ENCODE data around the gene MEGF11.

DNA sequence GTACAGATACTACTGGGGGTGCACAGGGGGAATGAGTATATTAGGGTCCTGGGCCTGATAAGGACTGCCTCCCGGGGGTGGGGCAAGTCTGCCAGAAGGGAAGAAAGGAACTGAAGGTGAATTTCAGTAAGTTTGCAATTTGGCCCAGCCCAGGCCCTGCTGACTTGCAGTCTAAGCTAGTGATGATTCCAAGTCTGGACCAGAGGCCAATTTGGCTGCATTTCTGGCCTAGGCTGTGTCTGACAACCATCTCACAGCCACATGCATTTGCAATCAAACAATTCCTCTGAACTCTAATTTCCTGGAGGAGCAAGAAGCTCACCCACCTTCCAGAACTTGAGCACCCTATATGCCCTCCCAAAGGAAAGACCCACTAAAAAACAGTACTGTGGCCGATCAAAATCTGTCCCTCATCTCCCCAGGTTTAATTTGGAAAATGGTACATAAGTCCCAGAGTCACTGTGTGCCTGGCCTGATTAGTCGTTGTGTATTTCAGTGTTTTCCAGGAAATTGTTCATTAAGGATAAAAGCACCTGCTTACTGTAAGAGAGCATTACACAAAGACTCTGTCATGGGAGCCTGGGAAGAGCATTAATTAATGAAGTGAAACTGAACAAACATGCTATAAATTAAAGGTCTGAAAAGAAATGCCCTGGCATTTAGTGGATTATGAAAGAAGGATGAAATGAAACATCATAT, 114.5 kb downstream of the MEGF11 start:
- TF ChIP-seq, protein P1, sequence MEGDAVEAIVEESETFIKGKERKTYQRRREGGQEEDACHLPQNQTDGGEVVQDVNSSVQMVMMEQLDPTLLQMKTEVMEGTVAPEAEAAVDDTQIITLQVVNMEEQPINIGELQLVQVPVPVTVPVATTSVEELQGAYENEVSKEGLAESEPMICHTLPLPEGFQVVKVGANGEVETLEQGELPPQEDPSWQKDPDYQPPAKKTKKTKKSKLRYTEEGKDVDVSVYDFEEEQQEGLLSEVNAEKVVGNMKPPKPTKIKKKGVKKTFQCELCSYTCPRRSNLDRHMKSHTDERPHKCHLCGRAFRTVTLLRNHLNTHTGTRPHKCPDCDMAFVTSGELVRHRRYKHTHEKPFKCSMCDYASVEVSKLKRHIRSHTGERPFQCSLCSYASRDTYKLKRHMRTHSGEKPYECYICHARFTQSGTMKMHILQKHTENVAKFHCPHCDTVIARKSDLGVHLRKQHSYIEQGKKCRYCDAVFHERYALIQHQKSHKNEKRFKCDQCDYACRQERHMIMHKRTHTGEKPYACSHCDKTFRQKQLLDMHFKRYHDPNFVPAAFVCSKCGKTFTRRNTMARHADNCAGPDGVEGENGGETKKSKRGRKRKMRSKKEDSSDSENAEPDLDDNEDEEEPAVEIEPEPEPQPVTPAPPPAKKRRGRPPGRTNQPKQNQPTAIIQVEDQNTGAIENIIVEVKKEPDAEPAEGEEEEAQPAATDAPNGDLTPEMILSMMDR (IDR thresholded peaks at IDR 0.05) = no peak
- no peak for TF ChIP-seq POLR2A (IDR thresholded peaks at IDR 0.05)
